SK-N-SH treated with all-trans-retinoic acid at 6 μM for 48 hours (cell line): ENCODE measurements around the gene PRKG1.

Source experiments
- ATAC-seq: fragments of 200-7000 bp; cut with Tn5 transposase; 3 replicates; pipeline ENCODE4 v1.9.1; 2020; ENCODE audit warnings: mild to moderate bottlenecking, moderate library complexity
- ARNTL ChIP-seq: fragments of 450-650 bp; formaldehyde crosslinking; IDR thresholded peaks from 2 replicates; pipeline ENCODE4 v1.5.0; 2020; ENCODE audit warnings: low read depth, mild to moderate bottlenecking, moderate library complexity, borderline replicate concordance
- BACH2 ChIP-seq: fragments of 250-450 bp; sonication (Bioruptor Pico); IDR thresholded peaks from 2 replicates; pipeline ENCODE4 v1.9.0; 2021; ENCODE audit warnings: mild to moderate bottlenecking, borderline replicate concordance
- ESRRG ChIP-seq: fragments of 250-450 bp; sonication (Bioruptor Pico); IDR thresholded peaks from 2 replicates; pipeline ENCODE4 v1.6.1; 2021; ENCODE audit warnings: mild to moderate bottlenecking
- GLIS3 ChIP-seq: fragments of 250-450 bp; sonication (Bioruptor Pico); IDR thresholded peaks from 2 replicates; pipeline ENCODE4 v1.5.0; 2020; ENCODE audit warnings: mild to moderate bottlenecking, moderate library complexity
- ISL1 ChIP-seq: fragments of 250-450 bp; sonication (Bioruptor Pico); IDR thresholded peaks from 2 replicates; pipeline ENCODE4 v2.1.2; 2022; ENCODE audit warnings: mild to moderate bottlenecking, moderate library complexity
- OSR1 ChIP-seq: fragments of 250-450 bp; sonication (Bioruptor Pico); IDR thresholded peaks from 2 replicates; pipeline ENCODE4 v1.8.0; 2022; ENCODE audit warnings: moderate library complexity, mild to moderate bottlenecking, inconsistent platforms
- PPARA ChIP-seq: fragments of 250-450 bp; sonication (Bioruptor Pico); IDR thresholded peaks from 2 replicates; pipeline ENCODE4 v1.5.0; 2020; ENCODE audit warnings: mild to moderate bottlenecking, borderline replicate concordance
- RARB ChIP-seq: fragments of 250-450 bp; sonication (Bioruptor Pico); IDR thresholded peaks from 2 replicates; pipeline ENCODE4 v1.8.0; 2021; ENCODE audit warnings: mild to moderate bottlenecking, moderate library complexity
- SNAI2 ChIP-seq: fragments of 250-450 bp; sonication (Bioruptor Pico); IDR thresholded peaks from 2 replicates; pipeline ENCODE4 v1.5.0; 2020; ENCODE audit warnings: mild to moderate bottlenecking, moderate library complexity
- TCF4 ChIP-seq: fragments of 250-450 bp; sonication (Bioruptor Pico); IDR thresholded peaks from 2 replicates; pipeline ENCODE4 v1.8.0; 2021; ENCODE audit warnings: mild to moderate bottlenecking, moderate library complexity, borderline replicate concordance
- TOX ChIP-seq: fragments of 250-450 bp; sonication (Bioruptor Pico); IDR thresholded peaks from 2 replicates; pipeline ENCODE4 v1.8.0; 2021; ENCODE audit warnings: mild to moderate bottlenecking, moderate library complexity, borderline replicate concordance
- ZC3H10 ChIP-seq: fragments of 250-450 bp; sonication (Bioruptor Pico); IDR thresholded peaks from 2 replicates; pipeline ENCODE4 v1.5.1; 2021; ENCODE audit warnings: mild to moderate bottlenecking, moderate library complexity
- ZFP3 ChIP-seq: fragments of 250-450 bp; sonication (Bioruptor Pico); IDR thresholded peaks from 2 replicates; pipeline ENCODE4 v1.5.0; 2020; ENCODE audit warnings: mild to moderate bottlenecking, moderate library complexity
- ZFP30 ChIP-seq: fragments of 450-650 bp; formaldehyde crosslinking; IDR thresholded peaks from 2 replicates; pipeline ENCODE4 v1.5.0; 2022; ENCODE audit warnings: mild to moderate bottlenecking, moderate library complexity
- ZNF565 ChIP-seq: fragments of 450-650 bp; formaldehyde crosslinking; conservative IDR thresholded peaks from 2 replicates; pipeline ENCODE4 v1.5.0; 2020; ENCODE audit warnings: low read depth, mild to moderate bottlenecking, moderate library complexity
- ZNF70 ChIP-seq: fragments of 450-650 bp; formaldehyde crosslinking; IDR thresholded peaks from 2 replicates; pipeline ENCODE4 v1.5.0; 2020; ENCODE audit warnings: mild to moderate bottlenecking, moderate library complexity
- ZNF8 ChIP-seq: fragments of 450-650 bp; formaldehyde crosslinking; IDR thresholded peaks from 2 replicates; pipeline ENCODE4 v1.5.0; 2020; ENCODE audit warnings: mild to moderate bottlenecking, moderate library complexity
- TF ChIP-seq, protein P1 (sequence below): fragments of 250-450 bp; sonication (Bioruptor Pico); IDR thresholded peaks from 2 replicates; pipeline ENCODE4 v1.8.0; 2020; ENCODE audit warnings: mild to moderate bottlenecking, moderate library complexity, borderline replicate concordance
- TF ChIP-seq, protein P2 (sequence below): fragments of 250-450 bp; sonication (Bioruptor Pico); IDR thresholded peaks from 2 replicates; pipeline ENCODE4 v1.5.0; 2020; ENCODE audit warnings: mild to moderate bottlenecking, moderate library complexity
- TF ChIP-seq, protein P3 (sequence below): fragments of 250-450 bp; sonication (Bioruptor Pico); IDR thresholded peaks from 2 replicates; pipeline ENCODE4 v1.5.1; 2021; ENCODE audit warnings: mild to moderate bottlenecking, moderate library complexity
- TF ChIP-seq, protein P4 (sequence below): fragments of 250-450 bp; sonication (Bioruptor Pico); IDR thresholded peaks from 2 replicates; pipeline ENCODE4 v1.5.1; 2020; ENCODE audit warnings: low read depth, mild to moderate bottlenecking, moderate library complexity
- TF ChIP-seq, protein P5 (sequence below): fragments of 250-450 bp; sonication (Bioruptor Pico); IDR thresholded peaks from 2 replicates; pipeline ENCODE4 v1.8.0; 2021; ENCODE audit warnings: low read depth, mild to moderate bottlenecking, moderate library complexity, borderline replicate concordance

The PRKG1 gene

DNA sequence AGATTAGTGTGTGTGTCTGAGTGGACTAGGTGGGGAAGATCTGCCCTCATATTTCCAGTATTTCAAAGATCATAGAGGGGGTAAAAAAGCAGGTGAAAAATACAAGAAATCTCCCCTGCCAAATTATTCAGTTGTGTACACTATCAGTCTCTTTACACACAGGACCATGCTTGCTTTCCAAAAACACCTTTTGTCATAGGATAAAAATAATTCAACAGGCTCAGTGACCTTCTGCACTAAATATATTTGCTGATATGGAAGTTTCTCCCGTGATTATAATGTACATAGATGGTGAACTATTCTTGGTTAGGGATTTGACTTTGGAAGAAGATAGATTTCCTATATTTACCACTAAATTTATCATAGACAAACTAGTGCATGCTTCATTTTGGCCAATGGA is 649.8 kb downstream of the PRKG1 start:
- TF ChIP-seq BACH2 (no peak), ZNF8 (no peak), OSR1 (CRISPR knock-in tag) (no peak), ZNF70 (CRISPR knock-in tag) (no peak), ZC3H10 (CRISPR knock-in tag) (no peak), TCF4 (CRISPR knock-in tag) (no peak), PPARA (CRISPR knock-in tag) (no peak)
- TF ChIP-seq, protein P1, sequence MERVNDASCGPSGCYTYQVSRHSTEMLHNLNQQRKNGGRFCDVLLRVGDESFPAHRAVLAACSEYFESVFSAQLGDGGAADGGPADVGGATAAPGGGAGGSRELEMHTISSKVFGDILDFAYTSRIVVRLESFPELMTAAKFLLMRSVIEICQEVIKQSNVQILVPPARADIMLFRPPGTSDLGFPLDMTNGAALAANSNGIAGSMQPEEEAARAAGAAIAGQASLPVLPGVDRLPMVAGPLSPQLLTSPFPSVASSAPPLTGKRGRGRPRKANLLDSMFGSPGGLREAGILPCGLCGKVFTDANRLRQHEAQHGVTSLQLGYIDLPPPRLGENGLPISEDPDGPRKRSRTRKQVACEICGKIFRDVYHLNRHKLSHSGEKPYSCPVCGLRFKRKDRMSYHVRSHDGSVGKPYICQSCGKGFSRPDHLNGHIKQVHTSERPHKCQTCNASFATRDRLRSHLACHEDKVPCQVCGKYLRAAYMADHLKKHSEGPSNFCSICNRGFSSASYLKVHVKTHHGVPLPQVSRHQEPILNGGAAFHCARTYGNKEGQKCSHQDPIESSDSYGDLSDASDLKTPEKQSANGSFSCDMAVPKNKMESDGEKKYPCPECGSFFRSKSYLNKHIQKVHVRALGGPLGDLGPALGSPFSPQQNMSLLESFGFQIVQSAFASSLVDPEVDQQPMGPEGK (CRISPR knock-in tag): no peak
- ATAC-seq: no peak

DNA sequence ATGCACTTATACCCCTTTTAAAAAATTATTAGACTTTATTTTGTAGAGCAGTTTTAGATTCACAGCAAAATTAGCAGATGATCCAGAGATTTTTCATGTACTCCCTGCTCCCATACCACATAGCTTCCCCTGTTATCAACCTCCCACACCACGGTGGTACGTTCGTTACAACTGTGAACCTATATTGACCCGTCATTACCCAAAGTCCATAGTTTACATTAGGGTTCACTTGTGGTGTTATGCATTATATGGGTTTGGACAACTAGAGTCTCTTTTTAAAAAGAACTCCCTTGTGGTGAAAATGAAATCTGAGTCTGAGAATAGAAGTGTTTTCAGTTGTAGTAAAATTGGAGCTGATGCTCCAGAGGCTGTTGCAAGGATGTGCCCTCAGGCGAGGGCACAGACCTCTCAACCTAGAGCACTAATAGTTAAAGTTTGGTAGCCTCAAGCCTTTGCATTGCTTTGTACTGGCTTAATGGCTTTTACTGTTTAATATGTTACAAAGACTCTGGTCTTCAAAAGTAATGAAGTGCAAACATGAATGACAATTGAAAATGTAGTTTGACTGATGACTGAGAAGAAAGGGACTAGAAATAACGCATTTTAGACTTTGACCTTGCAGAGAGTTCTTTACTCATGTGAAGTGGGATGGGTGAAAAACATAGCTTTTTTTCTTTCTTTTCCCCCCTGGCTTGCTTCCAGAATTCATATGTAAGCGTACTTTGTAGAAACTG is 655.7 kb downstream of the PRKG1 start:
- no peak for ATAC-seq

DNA sequence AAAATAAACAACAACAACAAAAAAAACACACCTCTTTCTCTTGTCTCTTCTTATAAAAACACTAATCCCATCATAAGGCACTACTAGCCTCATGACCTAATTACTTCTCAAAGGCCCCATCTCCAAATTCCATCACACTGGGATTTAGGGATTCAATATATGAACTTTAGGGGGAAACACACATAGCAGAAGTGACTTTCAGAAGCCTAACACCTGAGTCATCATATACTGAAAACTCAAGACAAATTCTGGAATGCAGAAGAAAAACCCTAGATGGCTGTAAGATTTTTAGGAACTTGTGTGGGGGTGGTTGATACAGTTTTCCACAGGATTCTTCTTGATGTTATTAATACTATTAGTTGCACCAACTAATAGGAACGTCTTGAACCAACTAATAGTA is 658.8 kb downstream of the PRKG1 start:
- ATAC-seq: no peak

More for the DNA sequence above, 655.7 kb downstream of the PRKG1 start:
- no peak for TF ChIP-seq ZFP3
- no peak for TF ChIP-seq ZFP30 (CRISPR knock-in tag)
- no peak for TF ChIP-seq ESRRG (CRISPR knock-in tag)
- TF ChIP-seq PPARA (CRISPR knock-in tag): no peak
- no peak for TF ChIP-seq ZNF565 (CRISPR knock-in tag)
- no peak for TF ChIP-seq RARB (CRISPR knock-in tag)
- TF ChIP-seq, protein P2, sequence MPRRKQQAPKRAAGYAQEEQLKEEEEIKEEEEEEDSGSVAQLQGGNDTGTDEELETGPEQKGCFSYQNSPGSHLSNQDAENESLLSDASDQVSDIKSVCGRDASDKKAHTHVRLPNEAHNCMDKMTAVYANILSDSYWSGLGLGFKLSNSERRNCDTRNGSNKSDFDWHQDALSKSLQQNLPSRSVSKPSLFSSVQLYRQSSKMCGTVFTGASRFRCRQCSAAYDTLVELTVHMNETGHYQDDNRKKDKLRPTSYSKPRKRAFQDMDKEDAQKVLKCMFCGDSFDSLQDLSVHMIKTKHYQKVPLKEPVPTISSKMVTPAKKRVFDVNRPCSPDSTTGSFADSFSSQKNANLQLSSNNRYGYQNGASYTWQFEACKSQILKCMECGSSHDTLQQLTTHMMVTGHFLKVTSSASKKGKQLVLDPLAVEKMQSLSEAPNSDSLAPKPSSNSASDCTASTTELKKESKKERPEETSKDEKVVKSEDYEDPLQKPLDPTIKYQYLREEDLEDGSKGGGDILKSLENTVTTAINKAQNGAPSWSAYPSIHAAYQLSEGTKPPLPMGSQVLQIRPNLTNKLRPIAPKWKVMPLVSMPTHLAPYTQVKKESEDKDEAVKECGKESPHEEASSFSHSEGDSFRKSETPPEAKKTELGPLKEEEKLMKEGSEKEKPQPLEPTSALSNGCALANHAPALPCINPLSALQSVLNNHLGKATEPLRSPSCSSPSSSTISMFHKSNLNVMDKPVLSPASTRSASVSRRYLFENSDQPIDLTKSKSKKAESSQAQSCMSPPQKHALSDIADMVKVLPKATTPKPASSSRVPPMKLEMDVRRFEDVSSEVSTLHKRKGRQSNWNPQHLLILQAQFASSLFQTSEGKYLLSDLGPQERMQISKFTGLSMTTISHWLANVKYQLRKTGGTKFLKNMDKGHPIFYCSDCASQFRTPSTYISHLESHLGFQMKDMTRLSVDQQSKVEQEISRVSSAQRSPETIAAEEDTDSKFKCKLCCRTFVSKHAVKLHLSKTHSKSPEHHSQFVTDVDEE (CRISPR knock-in tag): no peak
- TF ChIP-seq TCF4 (CRISPR knock-in tag): no peak
- TF ChIP-seq, protein P3, sequence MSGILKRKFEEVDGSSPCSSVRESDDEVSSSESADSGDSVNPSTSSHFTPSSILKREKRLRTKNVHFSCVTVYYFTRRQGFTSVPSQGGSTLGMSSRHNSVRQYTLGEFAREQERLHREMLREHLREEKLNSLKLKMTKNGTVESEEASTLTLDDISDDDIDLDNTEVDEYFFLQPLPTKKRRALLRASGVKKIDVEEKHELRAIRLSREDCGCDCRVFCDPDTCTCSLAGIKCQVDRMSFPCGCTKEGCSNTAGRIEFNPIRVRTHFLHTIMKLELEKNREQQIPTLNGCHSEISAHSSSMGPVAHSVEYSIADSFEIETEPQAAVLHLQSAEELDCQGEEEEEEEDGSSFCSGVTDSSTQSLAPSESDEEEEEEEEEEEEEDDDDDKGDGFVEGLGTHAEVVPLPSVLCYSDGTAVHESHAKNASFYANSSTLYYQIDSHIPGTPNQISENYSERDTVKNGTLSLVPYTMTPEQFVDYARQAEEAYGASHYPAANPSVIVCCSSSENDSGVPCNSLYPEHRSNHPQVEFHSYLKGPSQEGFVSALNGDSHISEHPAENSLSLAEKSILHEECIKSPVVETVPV (CRISPR knock-in tag): no peak
- no peak for TF ChIP-seq GLIS3 (CRISPR knock-in tag)
- no peak for TF ChIP-seq SNAI2 (CRISPR knock-in tag)
- TF ChIP-seq, protein P1 (CRISPR knock-in tag): no peak
- no peak for TF ChIP-seq OSR1 (CRISPR knock-in tag)
- no peak for TF ChIP-seq ISL1 (CRISPR knock-in tag)
- TF ChIP-seq TOX (CRISPR knock-in tag): no peak
- no peak for TF ChIP-seq ZNF70 (CRISPR knock-in tag)
- TF ChIP-seq, protein P4, sequence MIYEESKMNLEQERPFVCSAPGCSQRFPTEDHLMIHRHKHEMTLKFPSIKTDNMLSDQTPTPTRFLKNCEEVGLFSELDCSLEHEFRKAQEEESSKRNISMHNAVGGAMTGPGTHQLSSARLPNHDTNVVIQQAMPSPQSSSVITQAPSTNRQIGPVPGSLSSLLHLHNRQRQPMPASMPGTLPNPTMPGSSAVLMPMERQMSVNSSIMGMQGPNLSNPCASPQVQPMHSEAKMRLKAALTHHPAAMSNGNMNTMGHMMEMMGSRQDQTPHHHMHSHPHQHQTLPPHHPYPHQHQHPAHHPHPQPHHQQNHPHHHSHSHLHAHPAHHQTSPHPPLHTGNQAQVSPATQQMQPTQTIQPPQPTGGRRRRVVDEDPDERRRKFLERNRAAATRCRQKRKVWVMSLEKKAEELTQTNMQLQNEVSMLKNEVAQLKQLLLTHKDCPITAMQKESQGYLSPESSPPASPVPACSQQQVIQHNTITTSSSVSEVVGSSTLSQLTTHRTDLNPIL (CRISPR knock-in tag): no peak

More for the DNA sequence above, 658.8 kb downstream of the PRKG1 start:
- TF ChIP-seq ARNTL: no peak
- TF ChIP-seq TOX (CRISPR knock-in tag): no peak
- TF ChIP-seq, protein P5, sequence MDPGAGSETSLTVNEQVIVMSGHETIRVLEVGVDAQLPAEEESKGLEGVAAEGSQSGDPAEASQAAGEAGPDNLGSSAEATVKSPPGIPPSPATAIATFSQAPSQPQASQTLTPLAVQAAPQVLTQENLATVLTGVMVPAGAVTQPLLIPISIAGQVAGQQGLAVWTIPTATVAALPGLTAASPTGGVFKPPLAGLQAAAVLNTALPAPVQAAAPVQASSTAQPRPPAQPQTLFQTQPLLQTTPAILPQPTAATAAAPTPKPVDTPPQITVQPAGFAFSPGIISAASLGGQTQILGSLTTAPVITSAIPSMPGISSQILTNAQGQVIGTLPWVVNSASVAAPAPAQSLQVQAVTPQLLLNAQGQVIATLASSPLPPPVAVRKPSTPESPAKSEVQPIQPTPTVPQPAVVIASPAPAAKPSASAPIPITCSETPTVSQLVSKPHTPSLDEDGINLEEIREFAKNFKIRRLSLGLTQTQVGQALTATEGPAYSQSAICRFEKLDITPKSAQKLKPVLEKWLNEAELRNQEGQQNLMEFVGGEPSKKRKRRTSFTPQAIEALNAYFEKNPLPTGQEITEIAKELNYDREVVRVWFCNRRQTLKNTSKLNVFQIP (CRISPR knock-in tag): no peak
- TF ChIP-seq ZNF70 (CRISPR knock-in tag): no peak
- no peak for TF ChIP-seq ESRRG (CRISPR knock-in tag)
- no peak for TF ChIP-seq ZNF8
- TF ChIP-seq SNAI2 (CRISPR knock-in tag): no peak
- TF ChIP-seq OSR1 (CRISPR knock-in tag): no peak
- TF ChIP-seq ZFP30 (CRISPR knock-in tag): no peak
- TF ChIP-seq BACH2: no peak
- TF ChIP-seq ZC3H10 (CRISPR knock-in tag): no peak
